Measurements from ENCODE around the gene CLSTN2.
A peak's percentile ranks its signal among the peaks of the same experiment; 100 is the strongest.

CLSTN2 gene

DNA sequence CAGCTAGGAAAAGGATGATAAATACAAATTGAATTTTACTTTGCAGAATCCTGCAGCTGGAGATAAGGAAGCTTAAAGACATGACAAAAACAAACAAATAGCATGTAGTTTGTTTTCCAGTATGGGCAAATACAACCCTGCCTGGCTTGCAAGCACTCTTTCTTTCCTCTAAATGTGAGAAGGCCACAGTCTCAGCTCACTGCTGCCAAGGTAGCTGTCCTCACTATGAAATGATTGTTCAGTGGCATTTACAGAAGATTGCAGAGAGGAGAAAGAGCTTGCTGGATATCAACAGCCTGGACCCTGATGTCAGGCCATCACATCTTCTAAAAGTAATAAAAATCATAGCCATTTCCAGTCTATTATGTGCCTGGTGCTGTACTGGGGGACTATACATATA is 262.0 kb downstream of the CLSTN2 start:
- no peak for DNase-seq

DNA sequence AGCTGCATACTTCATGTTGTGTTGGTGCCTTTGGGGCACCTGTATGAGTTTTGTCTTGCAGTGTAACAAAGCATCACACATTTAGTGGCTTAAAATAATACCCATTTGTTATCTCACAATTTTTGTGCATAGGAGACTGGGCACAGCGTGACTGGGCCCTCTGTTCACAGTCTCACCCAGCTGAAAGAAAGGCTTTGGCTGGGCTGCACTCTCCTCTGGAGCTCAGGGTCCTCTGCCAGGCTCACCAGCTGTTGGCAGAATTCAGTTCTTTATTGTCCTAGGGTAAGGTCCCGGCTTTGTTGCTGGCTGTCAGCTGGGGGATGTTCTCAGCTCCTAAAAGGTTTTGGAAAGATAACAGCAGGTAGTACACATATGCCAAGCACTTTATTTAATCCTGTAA is 263.3 kb downstream of the CLSTN2 start:
- no peak for DNase-seq

DNA sequence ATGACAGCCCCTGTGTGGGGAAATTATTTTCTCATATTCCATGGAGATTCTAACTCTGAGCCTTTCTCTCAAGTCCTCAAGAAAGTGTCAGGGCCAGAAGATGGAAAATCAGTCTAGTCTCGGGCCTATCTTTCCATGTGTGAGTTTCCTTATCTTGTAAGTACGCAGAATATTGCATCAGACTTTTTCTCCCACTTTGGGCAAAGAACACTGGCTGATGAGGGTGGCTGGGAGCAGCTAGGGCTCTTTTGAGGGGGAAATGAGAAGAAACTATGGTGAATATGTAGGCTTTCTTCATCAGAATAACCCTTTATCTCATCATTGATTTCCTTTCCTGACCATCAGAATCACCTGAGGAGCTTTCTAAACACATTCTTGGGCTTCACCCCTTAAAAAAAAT is 264.0 kb downstream of the CLSTN2 start:
- no peak for DNase-seq

DNA sequence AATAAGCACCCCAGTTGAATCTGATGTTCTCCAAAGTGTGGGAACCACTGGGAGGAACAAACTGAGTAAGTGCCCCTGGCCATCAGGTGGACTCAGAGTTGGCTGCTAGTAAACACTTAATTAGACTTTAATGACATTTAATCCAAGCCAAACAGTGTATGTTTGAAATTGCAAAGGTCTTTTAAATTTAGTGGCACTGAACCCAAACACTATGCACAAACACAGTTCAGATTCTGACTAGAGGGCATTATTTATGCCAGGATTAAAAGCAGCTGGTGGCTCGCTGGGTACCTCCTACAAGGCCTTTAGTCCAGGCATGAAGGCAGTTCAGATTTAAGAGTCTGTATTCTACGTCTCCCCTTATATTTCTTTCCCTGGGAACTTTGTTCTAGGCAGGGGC is 264.8 kb downstream of the CLSTN2 start:
- DNase-seq = no peak

DNA sequence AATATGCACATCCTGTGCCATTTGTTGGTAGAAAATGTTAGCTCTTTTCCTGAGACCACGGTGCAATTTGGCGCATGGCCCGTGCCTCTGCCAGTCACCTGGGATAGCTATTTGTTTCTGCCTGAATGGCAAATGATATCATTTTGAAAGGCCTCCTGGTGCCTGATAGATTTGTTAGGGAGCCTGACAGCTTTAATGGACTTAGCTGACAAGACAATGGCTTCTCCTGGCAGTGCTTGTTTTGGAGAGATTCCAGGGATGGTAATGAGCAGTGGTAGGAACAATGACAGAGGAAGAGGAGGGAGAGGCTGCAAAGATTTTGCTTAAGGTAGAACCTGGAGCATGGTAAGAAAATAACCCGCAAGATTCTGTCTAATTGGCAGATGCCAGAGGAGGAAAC is 268.5 kb downstream of the CLSTN2 start:
- no peak for DNase-seq

DNA sequence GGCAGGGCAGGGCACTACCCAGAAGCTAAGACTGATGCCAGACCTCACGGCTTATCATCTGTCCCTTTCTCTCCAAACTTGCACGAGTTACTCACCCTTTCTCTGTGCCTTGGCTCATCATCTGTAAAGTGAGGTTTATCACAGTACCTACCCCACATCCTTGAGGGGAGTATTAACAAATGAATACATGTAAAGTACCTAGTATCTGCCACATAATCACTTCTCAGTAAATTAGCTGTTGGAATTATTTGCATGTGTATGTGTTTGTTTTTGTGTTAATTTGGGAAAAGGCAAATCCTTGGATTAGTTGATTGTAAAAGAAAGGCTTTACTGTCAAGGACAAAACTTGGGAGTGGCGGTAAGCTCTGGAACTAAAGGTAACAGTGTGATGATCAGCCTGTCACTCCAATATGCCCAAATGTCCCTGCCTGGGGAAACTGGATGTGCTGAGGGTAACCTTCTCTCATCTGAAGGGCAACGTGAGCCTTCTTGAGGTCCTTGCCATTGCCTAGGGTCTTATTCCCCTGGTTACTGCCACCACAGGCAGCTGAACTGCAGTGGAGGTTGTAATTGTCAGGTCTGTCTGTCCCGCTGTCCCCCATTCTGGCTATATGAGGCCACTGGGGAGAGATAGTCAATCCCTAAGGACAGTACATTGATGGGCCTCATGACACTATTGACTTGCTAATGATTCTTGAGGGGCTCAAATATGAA is 269.4 kb downstream of the CLSTN2 start:
- DNase-seq = no peak

DNA sequence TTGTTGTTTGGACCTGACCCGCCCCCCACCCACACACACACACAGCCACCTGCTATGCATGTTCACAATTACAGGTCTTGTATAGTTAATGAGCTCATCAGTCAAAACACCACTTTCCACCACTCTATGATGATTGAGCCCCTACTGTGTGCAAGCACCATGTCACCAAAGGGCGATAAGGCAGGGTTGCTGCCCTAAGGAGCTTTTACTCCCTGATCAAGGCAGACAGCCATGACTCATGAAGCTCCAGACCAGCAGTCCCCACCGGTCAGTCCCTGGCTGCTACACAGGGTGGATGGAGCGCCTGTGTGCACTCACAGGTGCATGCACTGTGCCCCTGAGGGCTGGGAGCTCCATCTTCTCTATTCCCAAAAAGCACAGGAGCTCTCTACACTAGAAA is 270.6 kb downstream of the CLSTN2 start:
- DNase-seq = no peak

DNA sequence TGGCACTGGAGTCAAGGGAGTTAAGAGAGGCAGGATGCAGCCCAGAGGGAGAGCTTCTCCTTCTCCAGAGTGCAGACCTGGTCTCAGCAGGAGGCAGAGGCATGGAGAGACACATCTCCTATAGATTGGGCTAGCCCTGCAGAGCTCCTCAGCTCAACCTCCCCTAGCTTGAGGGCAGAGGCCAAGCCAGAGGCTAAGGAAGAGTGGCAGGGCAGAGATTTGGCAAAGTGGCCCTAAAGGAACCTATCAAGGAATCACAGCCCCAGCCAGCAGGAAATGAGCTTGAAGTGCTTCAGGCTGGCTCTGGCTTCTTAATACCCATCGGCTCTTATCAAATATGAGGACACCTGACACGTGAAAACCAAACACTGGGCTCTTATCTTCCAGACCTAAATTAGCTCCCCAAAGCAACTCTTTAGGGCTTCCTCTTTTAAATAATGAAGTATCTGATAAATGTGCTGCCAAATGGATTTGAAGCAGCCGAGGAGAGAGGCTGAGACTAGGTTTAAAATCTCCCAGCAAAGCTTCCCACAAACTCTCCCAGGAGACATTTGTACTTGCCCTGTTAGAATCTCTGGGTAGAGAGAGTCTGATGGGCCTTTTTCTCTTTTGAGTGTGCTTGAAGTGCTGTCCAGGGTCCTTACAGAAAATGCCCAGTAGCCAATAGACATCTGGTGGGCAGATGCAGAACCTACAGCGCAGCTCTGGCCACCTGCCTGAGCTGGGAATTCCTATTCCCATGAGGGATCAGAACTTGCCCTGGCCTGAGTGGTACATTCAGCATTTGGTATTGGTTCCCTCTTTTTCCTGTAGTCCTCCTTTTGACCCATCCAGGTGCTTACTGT is 271.4 kb downstream of the CLSTN2 start:
- no peak for DNase-seq

DNA sequence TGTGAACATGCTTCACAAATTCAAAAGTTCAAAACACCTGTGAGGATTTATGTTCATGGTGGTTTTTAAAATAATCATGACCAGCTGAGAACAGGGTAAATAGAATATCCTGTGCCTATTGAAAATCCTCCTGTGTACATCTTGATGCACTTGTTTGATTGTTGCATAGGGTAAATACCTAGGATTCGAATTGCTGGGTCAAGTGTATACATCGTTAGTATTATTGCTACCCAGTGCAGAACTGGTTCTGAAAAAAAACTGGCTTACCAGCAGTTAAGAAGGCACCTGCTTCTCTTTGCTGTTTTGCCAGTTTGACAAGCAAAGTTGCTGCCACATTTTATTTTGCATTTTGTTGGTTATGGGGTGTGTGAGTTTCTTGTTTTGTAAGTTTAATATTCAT is 272.6 kb downstream of the CLSTN2 start:
- no peak for DNase-seq

DNA sequence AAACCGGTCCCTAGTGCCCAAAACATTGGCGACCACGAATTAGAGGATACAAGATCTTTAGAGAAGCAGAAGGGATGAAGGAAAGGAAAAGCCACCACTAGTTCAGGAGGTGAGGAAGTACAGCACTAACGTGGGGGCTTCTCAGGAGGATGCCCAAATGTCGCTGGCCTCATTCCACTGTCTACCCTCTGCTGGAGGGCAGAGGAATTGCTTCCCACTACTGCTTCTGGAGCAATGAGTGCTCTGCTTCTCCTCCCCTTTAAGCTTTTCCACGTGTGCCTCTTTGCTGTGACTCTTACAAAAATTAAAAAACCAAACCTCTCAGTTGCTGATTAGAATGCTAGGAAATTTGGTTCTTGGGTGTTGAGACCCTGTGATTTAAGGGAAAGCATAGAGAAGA is 281.3 kb downstream of the CLSTN2 start:
- peak in 1 of 2 donors; percentile 2 for DNase-seq

DNA sequence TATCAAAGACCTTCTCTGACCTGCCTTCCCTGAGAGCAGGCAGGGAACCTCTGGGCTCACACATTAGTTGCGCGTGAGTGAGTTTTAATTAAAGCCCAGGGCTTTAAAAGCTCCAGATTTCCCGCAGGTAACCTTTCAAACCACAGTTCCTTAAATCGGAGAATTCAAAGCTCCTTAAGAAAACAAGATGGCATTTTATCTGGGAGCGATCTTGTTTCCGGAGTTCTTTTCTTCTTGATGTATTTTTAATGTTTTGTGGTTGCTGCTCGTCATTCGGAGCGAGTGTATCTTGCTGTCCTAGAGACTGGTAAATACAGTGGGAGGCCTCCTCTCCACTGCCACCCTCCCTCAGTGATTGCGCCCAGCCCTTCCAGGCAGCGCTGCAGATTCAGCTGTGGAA is 284.3 kb downstream of the CLSTN2 start:
- no peak for DNase-seq

DNA sequence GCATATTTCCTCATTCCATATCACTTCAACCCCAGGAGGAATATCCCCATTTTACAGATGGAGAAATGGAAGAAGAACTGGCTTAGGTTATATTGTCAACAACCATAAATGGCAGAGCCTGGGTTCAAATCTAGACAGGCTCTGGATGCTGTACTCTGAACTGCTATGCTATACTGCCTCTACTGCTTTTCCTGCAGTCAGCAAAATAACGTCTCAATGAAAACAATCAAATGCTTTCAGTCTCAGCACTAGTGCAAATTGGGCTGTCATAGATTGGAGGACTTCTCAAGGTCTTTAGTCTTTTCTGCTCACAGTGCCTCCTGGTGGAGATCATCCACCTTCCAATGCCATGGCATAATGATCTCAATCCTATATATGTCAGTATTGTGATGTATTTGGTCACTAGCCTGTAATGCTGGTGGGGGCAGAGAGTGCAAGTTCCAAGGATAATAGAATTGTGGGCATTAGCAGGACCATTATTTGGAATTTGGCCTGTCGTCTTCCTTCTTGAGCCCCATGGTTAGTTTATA is 285.0 kb downstream of the CLSTN2 start:
- no peak for DNase-seq

DNA sequence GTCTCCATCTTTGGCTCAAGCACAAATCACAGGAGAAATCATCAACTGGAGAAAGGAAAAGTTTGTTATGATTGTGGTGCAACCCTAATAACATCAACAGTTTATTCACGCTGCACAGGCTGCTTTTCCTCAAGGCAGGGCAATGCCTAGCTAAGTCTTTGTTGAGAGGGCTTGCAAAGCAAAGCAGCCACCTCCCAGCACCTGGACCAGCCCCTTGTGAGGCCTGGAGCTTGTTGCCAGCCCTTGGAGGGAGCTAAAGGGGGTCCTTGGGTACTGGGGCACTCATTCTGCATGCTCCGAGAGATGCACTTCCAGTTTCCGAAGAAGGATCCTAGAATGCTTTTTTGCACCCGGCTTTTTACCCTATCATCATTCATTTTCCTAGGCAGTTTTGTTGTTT is 288.2 kb downstream of the CLSTN2 start:
- DNase-seq = no peak

DNA sequence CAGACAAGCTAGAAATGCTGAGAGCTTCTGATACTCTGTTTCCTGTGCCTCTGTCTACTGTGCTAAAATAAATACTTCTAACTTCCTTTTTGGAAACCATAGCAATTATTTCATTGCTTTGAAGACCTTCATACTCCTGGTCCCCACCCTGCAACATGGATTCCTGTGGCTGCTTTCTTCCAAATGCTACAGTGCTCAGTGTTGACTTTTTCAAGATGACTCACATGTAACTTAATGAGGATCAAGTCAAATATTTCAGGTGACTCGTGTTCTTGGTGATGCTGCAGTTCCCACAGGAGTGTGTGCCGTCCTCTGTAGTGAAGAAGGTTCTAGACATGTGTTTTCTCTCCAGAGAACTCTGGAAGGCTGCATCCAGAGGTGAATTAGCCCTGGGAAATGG is 288.6 kb downstream of the CLSTN2 start:
- DNase-seq = no peak

DNA sequence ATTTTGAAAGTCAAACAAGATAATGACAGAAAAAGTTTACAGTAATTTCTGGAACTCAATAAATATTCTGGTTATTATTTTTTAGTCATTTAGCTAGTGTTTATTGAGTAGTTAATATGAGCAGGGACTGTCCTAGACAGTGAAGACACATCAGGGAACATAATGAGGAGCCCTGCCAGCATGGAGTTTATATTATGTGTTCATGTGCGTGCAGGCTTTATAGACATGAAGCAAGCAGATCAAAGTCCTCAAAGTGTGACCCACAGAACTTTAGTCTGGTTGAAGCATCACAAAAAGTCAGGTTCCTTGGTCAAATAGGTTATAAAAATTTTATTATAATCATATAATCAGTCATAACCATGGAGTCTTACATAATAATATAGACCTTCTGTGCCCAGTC is 289.3 kb downstream of the CLSTN2 start:
- DNase-seq = no peak

DNA sequence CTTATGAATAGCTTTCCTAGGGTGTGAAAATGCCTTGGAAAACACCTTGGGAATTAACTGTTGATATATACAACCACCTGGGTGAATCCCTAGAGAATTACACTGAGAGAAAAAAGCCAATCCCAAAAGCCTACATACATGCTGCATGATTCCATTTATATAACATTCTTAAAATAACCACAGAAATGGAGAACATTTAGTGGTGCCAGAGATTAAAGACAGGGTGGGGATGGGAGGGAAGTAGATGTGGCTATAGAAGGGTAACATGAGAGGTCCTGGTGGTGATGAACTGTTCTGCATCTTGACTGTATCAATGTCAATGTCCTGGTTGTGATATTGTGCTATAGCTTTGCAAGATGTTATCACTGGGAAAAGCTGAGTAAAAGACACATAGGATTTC is 291.0 kb downstream of the CLSTN2 start:
- DNase-seq = no peak

DNA sequence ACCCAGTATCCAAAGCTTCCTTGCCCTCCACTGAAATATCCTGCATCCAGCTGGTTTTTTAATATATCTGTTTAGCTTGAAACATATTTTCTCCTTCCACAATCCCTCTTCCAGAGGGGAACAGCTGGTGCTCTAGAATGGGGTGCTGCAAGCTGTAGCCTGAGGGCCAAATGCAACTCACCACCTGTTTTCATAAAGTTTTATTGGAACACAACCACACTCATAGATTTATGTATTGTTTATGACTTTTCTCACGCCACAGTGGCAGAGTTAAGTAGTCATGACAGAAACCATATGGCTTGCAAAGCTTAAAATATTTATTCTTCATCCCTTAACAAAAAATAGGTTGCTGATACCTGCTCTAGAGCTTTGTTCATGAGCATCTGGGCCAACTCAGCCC is 298.7 kb downstream of the CLSTN2 start:
- DNase-seq = no peak

DNA sequence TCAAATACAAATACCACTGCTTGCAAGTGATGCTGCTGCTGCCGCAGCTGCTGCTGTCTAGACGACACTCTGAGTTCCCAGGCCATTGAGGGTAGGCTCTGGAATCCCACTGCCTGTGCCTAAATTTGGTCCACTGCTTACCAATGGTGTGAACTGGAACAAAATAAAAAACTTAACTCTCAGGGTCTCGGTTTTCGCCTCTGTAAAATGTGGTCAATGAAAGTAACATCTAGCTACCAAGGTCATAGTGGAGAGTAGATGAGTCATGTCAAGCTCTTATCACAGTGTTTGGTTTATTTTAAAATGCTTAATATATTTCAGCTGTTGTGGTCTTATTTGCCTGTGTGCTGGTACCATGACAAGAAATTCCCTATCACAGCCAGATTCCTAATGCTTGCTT is 299.3 kb downstream of the CLSTN2 start:
- no peak for DNase-seq

DNA sequence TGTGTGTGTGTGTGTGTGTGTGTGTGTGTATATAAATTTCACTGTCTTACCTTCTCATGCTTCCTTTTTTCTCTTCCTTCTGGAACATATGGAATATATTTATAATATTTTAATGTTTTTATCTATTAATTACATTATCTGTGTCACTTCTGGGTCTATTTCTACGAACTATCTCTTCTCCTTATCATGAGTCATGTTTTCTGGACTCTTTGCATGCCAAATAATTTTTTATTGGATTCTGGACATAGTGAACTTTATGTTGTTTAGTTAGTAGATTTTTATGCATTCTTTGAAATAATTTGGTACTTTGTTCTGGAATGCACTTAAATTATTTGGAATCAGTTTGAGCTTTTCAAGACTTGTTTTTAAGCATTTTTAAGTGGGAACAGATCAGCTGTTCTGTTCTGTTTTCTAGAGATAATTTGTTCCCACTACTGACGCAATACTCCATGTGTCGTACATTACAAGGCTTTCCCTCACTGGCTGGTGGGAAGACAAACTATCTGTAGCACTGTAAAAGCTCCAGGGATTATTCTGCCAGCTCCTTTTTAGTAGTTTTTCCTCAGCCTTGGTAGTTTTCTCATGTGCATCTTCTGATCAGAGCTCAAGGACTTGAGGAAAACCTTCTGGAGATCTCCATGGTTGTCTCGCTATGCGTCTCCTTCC is 302.0 kb downstream of the CLSTN2 start:
- no peak for DNase-seq

DNA sequence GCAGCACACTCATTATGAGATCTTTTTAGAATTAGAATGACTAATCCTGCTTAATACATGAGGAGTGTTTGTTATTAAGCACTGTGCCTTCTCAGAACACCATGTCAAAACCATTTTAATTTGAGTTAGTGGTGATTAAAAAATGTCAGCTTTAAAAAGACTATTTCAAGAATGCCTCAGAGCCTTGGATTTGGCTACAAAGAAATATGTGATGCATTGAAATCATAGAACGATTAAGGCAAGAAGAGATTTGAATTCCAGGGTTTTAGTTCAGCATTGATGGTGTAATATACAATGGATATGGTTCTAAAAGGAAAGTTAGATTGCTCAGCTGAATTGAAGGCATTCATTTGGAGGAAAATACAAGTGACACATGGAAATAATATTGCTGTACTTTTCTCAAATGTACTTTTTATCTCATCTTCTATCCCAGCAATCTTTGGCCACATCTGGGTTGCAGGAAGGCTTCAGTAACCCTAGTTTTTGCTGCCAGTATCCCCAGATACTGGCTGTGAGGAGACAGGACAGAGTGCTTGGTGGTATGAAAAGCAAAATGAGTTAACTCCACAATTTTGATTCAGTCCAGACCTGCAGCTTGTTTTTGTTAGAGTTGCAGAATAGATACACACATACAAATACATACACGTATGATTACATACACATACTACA is 303.8 kb downstream of the CLSTN2 start:
- DNase-seq = no peak

DNA sequence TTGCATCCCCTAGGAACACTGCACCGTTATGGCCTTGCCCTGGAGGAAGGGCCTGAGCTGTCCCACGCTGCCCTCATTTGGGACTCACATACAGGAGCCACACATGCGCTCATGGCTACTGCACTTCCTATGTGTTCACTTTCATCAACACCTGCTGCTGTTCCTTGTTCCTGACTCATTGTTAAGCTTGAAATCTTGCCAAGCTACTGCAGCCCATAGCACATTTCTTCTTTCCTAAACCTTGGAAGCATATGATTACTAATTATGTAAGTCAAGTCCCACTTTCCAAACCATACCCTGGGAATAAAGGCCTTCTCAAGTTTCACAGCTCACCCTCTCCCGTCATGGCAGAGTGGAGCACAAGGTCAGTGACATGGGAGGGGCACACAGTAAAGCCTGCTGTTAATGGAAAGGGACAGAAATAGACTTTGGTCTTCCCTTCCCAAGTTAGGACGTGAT is 307.9 kb downstream of the CLSTN2 start:
- DNase-seq = no peak

DNA sequence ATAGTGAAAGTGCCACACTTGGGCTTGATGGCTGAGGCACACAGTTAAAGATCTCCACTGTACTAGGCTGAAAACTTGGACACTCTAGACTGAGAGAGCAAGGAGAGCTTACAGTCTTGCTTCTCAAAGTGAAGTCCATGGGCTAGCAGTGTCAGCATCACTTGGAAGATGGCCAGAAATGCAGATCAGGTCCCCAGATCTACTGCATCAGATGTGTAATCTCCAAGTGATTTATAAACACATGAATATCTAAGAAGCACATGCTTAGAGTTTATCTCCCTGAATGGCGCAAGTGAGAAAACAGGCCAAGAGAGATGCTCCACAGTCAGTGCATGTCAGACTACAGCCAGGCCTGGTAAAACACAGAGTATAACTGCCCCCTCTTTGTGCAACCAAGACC is 308.6 kb downstream of the CLSTN2 start:
- no peak for DNase-seq

DNA sequence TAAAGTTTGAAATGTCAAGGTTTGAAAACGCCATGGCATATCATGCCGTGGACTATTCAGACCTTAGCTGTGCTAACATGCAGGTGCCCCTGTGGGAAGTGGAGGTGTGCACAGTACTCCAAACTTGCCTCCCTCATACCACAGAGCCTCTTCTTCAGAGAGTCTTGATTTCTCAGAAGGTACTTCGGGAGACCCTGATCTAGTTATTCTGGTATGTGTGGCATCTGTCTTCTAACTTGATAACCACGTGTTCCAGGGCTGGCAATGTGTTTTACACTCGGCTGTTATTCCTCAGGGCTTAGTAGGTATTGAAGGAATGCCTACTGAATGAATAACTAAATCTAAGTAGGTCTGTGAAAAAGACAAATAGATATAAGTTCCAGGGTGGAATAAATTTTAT is 309.9 kb downstream of the CLSTN2 start:
- DNase-seq = no peak
